Stimulated activated CD4-positive, alpha-beta T cell treated with anti-CD3 and anti-CD28 coated beads, Interleukin-4, amount 100 ng/mL, for 24 hours (primary cell): ENCODE data around the gene BANP.
A peak's percentile ranks its signal among the peaks of the same experiment; 100 is the strongest.
"Not testable (repeated sequence)": the region's sequence is repeated elsewhere in the genome, so short reads cannot be mapped to it uniquely, and the experiment has no call there.

Experiments used
- DNase-seq: peaks from one replicate; pipeline ENCODE4 v3.0.0-alpha.2; 2020

Gene BANP

DNA sequence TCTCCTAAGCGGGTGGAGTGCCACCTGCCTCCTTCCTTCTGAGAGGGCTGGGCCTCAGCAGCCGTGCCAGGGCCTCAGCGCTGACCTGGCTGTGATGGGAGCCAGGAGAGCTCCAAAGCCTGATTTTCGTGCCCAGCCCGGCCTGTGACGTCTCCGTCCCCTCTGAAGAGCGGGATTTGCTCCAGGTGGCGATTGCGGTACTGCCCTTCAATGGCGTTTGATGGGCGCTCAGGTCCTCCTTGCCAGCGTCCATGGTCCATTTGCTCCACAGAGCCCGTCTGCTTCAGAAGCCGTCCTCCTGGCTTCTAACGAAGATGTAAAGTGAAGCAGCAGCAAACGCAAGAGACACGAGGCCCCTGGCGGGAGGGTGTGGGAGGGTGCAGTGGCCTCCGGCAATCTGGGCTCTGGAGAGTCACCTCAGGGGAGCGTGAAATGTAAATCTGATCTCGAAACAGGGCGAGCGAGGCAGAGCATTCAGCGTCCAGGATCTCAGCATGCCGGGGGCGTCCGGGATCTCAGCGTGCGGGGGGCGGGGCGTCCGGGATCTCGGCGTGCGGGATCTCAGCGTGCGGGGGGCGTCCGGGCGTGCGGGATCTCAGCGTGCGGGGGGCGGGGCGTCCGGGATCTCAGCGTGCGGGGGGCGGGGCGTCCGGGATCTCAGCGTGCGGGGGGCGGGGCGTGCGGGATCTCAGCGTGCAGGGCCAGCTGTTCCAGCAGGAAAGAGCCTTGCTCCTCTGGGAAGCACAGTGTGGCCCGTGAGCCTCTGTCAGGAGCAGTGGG is 68.0 kb downstream of the BANP start:
- not testable (repeated sequence) for DNase-seq

DNA sequence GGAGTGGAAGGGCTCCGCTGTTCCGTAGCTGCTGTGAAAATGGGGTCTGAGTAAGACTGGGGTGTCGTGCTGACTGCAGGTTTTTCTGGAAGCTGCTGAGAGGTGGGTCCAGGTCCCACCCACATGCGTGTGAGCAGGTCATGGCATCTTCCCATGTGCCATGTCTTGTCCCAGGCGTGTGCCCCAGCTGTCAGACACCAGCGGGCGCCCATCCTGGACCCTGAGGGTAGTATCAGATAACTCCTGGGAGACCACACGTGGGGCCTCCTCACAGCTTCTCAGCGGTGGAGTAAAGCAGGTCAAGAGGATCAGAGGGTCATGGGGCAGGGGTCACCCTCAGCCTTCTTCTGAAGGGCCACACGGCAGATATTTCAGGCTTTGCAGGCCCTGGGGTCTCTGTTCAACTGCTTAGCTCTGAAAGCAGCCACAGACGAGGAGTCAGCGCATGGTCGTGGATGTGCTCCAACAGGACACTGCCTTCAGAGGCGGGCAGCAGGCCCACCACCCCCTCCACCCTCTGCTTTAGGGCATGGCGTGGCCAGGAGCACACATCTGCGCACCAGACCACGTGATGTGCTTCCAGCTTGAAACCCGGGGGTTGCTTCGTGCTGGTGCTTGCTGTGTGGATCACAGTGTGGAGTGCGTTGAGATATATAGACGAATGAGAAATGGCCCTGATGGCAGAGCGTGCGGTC is 68.7 kb downstream of the BANP start:
- no peak for DNase-seq

DNA sequence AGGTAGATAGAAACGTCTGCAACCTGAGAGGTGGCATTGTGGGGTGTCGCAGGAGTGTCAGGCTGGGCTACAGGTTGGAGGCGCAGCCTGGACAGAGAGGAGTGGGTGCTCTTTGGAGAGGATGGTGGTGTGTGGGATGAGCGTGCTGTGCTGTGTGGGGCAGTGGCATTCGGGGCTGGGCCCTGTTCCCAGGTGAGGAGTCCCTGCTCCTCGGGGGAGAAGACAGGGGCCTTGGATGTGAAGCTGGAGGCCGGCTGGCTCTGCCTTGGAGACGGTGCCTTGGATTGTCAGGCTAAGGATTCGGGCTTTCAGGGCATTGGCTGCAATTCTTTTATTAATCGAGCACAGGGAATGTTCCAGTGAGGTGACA is 69.3 kb downstream of the BANP start:
- no peak for DNase-seq

DNA sequence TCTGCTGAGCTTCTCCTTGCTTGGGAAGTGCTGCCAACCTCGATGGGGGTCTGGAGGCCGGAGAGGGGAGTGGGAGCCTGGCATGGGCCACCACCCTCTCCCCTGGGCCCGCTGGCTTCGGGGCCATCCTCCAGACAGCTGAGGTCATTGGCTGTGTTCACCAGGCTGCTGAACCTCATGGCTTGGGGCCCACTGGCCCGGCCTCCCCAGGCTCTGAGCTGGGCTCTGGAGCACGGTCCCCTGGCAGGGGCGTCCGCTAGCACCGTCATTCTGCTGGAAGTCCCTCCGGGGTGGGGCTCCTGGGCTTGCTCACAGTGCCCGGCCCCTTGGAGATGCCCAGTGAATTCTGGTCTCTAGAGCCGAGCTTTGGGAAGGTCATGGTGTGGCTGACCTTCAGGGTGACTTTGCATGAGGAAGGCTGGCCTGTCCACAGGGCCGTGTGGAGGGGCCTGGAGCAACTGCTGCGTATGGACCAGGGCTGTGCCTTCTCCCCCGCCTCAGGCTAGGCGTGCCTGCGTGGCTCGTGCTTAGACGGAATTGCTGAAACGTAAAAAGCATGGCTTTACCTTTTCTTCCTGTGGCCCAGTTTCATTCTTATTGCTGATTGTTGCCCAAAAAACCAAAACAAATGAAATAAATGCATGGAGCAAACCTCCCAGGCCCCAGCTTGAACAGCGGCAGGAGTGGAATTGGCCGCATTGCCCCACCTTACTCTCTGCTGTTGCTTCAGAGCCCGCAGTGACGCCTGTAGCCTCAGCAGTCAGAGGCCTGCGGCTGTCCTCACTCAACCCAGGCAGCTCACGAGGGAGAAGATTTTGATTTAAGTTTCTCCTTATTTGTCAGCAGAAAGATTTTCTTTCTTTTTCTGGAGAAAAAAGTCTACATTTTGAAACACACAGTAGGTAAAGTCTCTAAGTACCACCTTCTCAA is 70.1 kb downstream of the BANP start:
- not testable (repeated sequence) for DNase-seq

DNA sequence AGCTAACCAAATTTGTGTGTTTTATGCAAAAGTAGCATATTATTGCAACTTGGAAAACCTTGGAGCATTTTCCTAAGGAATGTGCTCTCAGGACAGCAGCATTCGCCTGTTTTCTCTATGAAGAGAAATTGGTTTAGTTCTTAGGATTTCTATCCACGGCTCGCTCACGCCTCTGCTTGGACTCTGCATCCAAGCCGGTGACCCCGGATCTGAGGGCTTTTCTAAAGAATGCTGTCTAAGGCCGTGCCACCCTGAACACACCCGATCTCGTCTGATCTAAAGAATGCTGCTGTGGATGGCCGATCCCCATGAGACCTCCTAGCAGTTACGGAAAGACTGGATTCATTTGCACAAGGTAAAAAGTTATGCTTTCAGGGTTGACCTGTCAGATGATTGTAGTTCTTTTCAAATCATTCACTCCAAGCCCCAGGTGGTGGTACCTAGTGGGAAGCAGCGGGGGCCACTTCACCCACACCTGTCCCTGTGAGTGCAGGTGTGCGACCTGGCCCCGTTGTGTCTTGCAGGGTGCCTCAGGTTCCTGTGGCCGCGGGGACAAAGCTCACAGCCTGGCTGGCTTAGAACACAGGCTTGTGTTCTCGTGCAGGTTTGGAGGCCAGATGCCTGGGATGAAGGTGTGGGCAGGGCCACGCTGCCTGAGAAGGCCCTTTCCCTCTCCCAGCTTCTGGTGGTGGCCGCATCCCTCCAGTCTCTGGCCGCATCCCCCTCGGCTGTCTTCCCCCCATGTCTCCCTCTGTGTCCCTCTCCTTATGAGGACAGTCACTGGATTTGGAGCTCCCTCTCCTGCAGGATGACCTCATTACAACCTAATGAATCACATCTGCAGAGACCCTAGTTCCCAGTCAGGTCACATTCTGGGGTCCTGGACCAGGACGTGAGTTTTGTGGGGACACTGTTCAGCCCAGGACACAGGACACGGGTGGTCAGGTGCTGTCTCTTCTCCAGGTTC is 71.1 kb downstream of the BANP start:
- DNase-seq, result no peak

DNA sequence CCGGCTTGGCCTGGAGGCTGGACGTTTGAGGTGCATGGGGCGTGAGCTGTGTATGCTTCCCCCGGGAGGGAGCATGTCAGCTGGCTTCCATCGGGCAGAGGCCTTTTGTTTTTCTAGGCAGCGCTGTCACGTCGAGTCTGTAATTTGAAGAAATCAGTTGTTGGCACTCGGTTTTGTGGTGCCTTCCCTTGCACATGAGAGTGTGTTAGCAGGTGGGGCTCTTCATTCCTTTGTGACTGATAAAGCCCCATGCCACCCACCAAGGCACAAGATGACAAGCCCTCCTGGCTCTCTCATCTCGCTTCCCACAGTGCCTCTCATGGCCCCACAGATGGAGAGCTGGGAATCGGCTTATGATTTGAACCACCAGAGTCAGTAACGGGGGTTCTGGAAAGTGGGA is 72.1 kb downstream of the BANP start:
- DNase-seq, result no peak

DNA sequence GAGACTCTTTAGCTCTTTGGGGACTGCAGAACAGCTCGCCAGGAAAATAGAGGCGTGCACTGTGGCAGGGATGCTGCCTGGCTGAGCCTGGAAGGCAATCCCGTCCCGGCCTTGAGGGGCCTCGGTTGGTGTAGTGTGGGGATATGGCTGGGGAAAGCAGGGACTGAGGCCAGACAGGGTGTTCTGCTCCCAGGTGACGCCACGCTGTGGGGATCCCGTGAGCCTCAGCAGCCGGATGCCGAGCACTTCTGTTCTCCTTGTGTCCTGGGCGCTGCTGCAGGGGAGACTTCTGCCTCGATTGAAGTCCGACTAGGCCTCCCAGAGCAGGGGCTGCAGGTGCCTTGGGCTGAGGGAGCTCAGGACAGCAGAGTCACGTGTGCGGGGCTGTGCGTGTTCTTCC is 72.6 kb downstream of the BANP start:
- no peak for DNase-seq

DNA sequence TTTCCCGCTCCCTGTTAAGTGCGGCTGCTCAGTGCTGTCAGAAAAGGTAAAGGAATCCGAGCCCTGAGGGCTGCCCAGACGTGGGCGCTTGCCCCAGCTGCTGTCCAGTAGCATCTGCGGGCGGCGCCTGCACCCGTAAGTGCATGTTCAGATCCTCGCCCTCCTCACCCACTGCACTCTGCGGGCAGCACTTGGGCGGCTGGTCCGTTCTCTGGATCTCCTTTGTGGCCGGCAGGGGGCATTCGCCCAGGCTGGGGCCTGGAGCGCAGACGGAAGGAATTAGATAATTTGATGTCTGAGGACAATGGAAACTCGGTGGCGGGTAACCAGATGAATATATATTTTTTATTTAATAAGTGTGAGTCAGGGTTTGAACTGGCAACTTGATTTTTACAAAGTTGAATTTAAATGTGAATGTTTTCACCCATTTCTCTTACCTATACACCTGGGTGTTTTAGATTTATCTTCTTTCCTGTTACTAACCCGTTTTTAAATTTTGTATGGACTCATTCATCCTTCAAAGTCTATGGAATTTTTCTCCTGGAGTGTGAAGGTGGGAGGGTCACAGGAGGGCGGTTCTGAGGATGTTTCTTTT is 73.4 kb downstream of the BANP start:
- DNase-seq, result not testable (repeated sequence)

DNA sequence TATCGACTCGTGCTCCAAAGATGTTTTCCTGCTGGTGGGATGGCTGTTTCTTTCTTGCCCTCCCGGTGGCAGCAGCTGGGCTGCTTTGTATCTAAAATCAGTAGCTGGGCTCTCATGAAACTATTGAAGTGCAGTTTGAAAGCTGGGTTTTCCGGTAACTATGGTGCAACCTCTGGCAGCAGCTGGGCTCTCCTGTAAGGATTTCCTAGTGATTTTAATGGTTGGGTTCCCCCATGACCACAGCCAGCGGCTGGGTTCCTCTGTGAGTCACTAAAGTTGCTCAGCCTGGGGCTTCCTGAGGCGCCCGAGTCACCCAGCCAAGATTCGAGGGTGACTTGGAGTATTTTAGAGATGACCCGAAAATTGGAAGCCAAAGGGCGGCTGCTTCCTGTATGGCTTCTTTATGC is 73.9 kb downstream of the BANP start:
- peak; percentile 54 for DNase-seq

DNA sequence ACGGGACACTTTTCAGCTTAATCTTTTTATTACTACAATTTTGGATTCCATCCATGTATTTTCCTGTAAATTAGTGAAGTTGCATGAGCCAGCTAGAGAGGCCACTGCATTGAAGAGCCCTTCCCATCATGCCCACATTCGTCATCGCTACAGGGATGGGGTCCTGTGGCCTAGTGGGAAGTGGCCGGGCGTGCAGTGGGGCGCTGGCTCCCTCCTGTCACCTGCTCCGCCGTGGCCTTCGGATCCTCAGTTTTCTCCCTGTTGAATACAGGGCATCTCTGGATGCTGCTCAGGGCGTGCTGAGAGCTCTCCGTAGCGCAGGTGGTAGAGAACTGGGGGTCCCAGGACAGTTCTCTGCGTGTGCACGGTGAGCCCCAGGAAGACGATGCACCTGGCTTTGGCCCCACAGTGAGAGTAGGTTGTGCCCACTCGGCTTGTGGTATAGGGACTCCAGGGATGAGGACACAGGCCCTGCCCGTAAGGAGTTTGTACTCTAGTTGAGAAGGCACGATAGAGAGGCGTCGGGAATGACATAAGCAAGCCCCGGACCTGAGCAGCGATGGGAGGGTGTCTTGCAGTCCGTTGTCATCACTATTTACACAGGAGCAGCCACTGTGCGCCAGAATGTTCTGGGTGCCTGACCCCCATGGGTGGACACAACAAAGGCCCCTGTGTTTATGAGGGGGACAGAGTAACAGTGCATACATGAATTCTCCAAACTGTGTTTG is 74.8 kb downstream of the BANP start:
- not testable (repeated sequence) for DNase-seq

DNA sequence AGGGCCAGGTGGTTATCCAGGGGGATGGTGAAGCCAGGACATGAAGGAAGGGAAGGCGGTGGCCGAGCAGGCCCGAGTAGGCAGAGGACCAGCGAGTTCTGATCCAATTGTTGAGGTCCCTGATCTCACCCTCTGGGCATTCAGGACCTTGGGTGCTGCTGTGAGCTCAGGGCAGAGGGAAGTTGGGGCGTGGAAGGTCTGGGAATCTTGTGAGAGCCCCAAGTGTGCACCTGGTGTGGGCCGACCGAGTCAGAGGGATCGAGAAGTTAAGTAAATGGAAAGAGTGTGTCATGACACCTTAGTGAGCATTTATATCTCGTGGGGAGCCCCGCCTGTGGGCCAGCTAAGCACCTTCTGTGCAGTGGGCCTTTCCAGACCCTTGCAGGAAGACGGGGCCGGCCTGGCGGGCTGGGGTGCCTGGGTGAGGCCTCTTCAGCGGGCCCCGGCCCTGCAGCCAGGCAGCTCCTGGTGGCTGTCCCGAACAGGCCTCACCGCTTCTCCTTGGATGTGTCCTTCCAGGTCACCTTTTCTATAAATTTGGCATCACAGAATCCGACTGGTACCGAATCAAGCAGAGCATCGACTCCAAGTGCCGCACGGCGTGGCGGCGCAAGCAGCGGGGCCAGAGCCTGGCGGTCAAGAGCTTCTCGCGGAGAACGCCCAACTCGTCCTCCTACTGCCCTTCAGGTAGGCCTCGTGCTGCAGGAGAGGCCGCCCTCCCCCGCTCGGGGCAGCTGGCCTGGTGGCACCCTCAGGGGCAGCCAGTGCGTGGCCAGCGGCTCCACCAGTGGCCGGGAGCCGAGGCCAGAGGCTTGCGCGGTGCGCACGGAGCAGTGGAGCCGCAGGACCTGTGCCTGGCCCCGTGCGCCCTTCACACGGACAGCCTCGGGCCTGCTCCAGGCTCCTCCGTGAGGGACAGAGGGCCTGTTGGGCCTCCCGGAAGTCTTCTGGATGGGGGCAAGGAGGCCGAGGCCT is 76.0 kb downstream of the BANP start:
- DNase-seq, result no peak

DNA sequence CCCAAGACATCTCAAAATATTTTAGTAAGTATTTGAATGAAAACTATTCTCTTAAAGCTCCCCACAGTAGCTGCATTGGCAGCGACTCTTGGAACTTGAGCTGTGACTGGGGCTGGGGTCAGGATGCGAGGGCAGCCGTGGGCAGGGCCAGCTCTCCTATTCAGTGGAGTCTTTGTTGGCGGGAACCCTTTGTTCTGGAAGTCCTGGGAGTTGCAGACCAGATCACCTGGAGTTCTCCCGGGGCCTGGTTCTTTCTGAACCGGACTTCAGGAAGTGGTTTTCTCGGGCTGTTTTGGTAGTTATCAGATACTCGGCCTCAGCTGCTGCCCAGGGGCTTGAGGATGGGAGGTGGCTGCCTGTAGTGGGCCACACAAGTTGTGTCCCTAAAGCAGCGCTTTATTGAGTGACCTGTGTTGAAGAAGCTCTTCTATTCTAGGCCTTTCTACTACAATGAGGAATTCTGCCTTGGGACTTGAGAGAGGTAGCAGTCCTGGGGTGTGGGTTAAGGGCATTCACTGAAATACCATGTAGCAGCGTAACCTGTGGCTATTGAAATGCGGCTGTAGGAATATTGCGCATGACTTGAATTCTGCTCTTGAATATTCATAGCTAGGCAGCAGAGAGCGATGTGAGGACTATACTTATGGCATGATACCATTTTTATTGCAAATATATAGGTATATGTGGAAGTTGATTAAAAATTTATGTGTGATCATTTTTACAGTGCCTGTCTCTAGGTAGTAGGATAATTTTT is 77.1 kb downstream of the BANP start:
- DNase-seq, result not testable (repeated sequence)

DNA sequence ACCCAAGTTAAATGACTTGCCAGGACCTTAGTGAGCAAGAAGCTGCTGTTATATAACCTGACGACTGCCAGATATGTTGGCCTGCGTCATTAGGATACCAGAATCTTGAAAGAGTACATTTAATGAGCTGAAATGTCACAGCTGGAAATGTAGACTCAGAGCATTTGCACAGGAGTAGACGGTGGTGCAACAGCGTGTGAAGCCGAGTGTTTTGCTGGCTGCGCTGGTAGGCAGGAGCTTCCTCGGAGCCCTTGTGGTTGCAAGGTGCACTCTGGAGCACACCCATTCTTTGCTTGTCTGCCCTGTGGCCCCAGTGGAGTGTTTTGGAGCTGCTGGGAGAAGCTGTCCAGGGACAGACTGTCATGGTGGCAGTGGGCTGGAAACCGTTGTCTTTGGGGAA is 79.3 kb downstream of the BANP start:
- no peak for DNase-seq

DNA sequence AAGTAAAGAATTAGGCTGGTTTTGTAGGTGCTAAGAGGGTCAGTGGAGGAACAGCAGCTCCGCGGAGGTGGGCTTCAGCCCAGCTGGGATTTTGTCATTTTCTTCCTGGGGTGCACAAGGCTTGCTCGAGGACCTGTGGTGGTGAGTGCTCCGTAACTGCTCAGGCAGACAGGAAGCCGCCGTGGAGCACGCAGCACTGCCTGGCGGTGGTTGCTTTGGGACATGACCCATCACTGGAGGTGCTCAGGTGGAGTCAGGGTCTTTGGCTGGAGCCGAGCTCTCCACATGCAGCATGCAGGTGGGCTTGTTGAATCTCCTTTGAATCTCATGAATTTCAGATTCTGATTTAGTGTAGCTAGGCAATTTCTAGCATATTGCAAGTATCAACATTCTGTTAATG is 79.7 kb downstream of the BANP start:
- not testable (repeated sequence) for DNase-seq

DNA sequence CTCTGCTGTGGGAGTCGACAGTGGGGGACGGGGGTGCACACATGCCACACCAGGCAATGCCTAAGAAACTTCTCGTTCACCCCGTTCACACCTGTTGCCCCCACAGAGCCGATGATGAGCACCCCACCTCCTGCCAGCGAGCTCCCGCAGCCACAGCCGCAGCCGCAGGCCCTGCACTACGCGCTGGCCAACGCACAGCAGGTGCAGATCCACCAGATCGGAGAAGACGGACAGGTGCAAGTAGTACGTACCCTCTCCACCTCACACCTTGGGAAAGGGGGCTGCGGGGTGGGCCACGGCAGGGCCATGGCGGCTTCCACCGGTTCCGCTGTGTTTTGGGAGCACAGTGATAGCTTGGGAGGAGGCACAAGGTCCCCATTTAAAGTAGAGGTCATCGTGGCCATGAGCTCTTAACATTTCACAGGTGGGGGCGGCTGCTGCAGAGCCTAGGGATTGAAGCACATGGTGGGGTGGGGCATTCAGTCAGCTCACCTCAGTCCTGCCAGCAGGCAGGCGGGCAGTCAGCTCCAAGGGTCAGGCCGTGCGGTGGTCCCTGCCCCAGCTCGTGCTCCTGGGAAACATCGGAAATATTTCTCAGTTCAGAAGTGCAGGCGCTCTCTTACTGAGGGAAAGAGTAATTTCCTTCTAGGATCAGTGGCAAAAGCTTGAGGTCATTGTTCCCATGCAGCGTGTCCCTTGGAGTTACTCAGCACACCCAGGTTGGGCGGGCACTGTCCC is 81.9 kb downstream of the BANP start:
- not testable (repeated sequence) for DNase-seq

DNA sequence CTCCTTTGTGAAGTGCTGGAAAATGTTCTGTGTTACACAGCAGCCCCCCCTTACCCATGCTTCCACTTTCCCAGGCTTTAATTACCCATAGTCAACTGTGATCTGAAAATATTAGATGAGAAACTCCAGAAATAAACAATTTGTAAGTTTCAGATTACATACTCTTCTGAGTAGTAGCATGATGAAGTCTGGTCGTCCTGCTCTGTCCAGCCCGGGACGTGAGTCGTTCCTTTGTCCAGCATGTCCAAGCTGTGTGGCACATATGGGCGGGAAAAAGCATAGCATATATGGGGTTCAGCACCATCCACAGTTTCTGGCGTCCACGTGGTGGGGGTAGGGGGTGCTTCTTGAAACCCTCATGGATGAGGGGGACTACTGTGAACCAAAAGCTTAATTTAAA is 83.5 kb downstream of the BANP start:
- DNase-seq, result no peak

DNA sequence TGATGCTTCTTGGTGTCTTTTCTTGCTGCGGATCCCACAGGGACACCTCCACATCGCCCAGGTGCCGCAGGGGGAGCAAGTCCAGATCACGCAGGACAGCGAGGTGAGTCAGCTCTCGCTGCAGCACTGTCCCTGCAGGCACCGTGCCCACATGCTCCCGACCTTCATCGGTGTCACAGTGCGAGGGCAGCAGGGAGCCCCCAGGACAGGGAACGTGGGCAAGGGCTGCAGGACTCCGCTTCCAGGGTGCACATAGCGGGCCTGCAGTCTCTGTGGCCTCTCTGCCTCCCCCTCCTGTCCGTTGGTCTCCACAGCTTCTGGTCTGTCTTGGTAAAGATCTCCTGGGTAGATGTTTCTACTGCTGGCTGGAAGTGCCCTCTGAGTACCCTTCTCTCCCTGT is 84.1 kb downstream of the BANP start:
- no peak for DNase-seq
